BLaER1 (cell line): ENCODE measurements around the gene MEGF11.
A peak's percentile ranks its signal among the peaks of the same experiment; 100 is the strongest.

Experiments
- H3K27ac ChIP-seq: shearing (Covaris generic); formaldehyde crosslinking; 2 replicates; pipeline ENCODE4 v1.8.1; 2022
- H3K27me3 ChIP-seq: shearing (Covaris generic); formaldehyde crosslinking; 2 replicates; pipeline ENCODE4 v1.8.1; 2022
- H3K36me3 ChIP-seq: shearing (Covaris generic); formaldehyde crosslinking; 2 replicates; pipeline ENCODE4 v1.8.1; 2022
- H3K4me1 ChIP-seq: shearing (Covaris generic); formaldehyde crosslinking; 2 replicates; pipeline ENCODE4 v1.8.1; 2022
- H3K4me2 ChIP-seq: shearing (Covaris generic); formaldehyde crosslinking; 2 replicates; pipeline ENCODE4 v1.8.1; 2022
- H3K4me3 ChIP-seq: shearing (Covaris generic); formaldehyde crosslinking; 2 replicates; pipeline ENCODE4 v1.8.1; 2022
- H3K9ac ChIP-seq: shearing (Covaris generic); formaldehyde crosslinking; 2 replicates; pipeline ENCODE4 v1.8.1; 2022
- H3K9me3 ChIP-seq: shearing (Covaris generic); formaldehyde crosslinking; 2 replicates; pipeline ENCODE4 v1.8.1; 2022
- H4K20me1 ChIP-seq: shearing (Covaris generic); formaldehyde crosslinking; 2 replicates; pipeline ENCODE4 v1.8.1; 2022
- Cebpa-rat ChIP-seq: shearing (Covaris generic); IDR thresholded peaks from 2 replicates; pipeline ENCODE4 v1.8.1; 2022

Gene MEGF11

GRCh38 chr15:66138096-66138783 is 115.3 kb downstream of the MEGF11 start:
- Histone ChIP-seq H3K9me3 (no peaks in the 10 kb centered on the region), H3K4me3 (no peak overlapping the region), H3K9ac (no peak overlapping the region), H3K27ac (no peak overlapping the region), H3K36me3 (no peaks in the 10 kb centered on the region), H4K20me1 (no peaks in the 10 kb centered on the region), H3K4me1 (peaks cover 6% of the 10 kb centered on the region), H3K4me2 (no peak overlapping the region), H3K27me3 (no peaks in the 10 kb centered on the region)
- no peak for TF ChIP-seq Cebpa-rat

GRCh38 chr15:66136948-66137347 is 116.6 kb downstream of the MEGF11 start:
- peak; percentile 22; the same call in 1 of the 2 replicates for TF ChIP-seq Cebpa-rat
- H3K4me1 ChIP-seq = peaks cover 10% of the 10 kb centered on the region
- no peak overlapping the region for H3K4me3 ChIP-seq
- H3K27ac ChIP-seq = no peak overlapping the region
- no peaks in the 10 kb centered on the region for H3K9me3 ChIP-seq
- no peaks in the 10 kb centered on the region for H3K27me3 ChIP-seq
- no peak overlapping the region for H3K9ac ChIP-seq
- no peaks in the 10 kb centered on the region for H3K36me3 ChIP-seq
- H3K4me2 ChIP-seq = no peak overlapping the region
- H4K20me1 ChIP-seq = no peaks in the 10 kb centered on the region

- Histone ChIP-seq H4K20me1 (no peaks in the 10 kb centered on the region), H3K4me1 (peaks cover 22% of the 10 kb centered on the region), H3K4me3 (no peak overlapping the region), H3K27ac (no peak overlapping the region), H3K27me3 (no peaks in the 10 kb centered on the region), H3K9me3 (no peaks in the 10 kb centered on the region), H3K36me3 (no peaks in the 10 kb centered on the region), H3K4me2 (peak overlapping the region; percentile 26; the same call in 1 of the 2 replicates), H3K9ac (no peak overlapping the region)
- no peak for TF ChIP-seq Cebpa-rat
These were observed 117.9 kb downstream of the MEGF11 start for GRCh38 chr15:66135664-66136063.

- no peak overlapping the region for H3K4me2 ChIP-seq
- H3K9ac ChIP-seq = no peak overlapping the region
- H3K9me3 ChIP-seq = no peaks in the 10 kb centered on the region
- no peaks in the 10 kb centered on the region for H4K20me1 ChIP-seq
- H3K27ac ChIP-seq = no peak overlapping the region
- no peaks in the 10 kb centered on the region for H3K27me3 ChIP-seq
- H3K36me3 ChIP-seq = no peaks in the 10 kb centered on the region
- H3K4me1 ChIP-seq = peaks cover 30% of the 10 kb centered on the region
- TF ChIP-seq Cebpa-rat = no peak
- H3K4me3 ChIP-seq = no peak overlapping the region
These were observed 119.3 kb downstream of the MEGF11 start for GRCh38 chr15:66134284-66134683.

- no peaks in the 10 kb centered on the region for H3K9me3 ChIP-seq
- no peaks in the 10 kb centered on the region for H3K36me3 ChIP-seq
- H3K27ac ChIP-seq = no peak overlapping the region
- no peaks in the 10 kb centered on the region for H3K27me3 ChIP-seq
- no peak overlapping the region for H3K9ac ChIP-seq
- TF ChIP-seq Cebpa-rat = no peak
- no peak overlapping the region for H3K4me2 ChIP-seq
- H3K4me3 ChIP-seq = no peak overlapping the region
- no peaks in the 10 kb centered on the region for H4K20me1 ChIP-seq
- H3K4me1 ChIP-seq = peaks cover 33% of the 10 kb centered on the region
These were observed 120.2 kb downstream of the MEGF11 start for GRCh38 chr15:66133247-66133885.

GRCh38 chr15:66132251-66132816 is 121.2 kb downstream of the MEGF11 start:
- Histone ChIP-seq H3K4me2 (peak overlapping the region; percentile 45), H3K4me3 (no peak overlapping the region), H3K9me3 (no peaks in the 10 kb centered on the region), H3K27ac (no peak overlapping the region), H3K36me3 (no peaks in the 10 kb centered on the region), H3K27me3 (no peaks in the 10 kb centered on the region), H4K20me1 (no peaks in the 10 kb centered on the region), H3K9ac (no peak overlapping the region), H3K4me1 (peaks cover 43% of the 10 kb centered on the region)
- no peak for TF ChIP-seq Cebpa-rat

GRCh38 chr15:66131831-66132230 is 121.7 kb downstream of the MEGF11 start:
- peak overlapping the region; percentile 45 for H3K4me2 ChIP-seq
- no peak for TF ChIP-seq Cebpa-rat
- no peak overlapping the region for H3K27ac ChIP-seq
- no peak overlapping the region for H3K9ac ChIP-seq
- H4K20me1 ChIP-seq = no peaks in the 10 kb centered on the region
- H3K9me3 ChIP-seq = no peaks in the 10 kb centered on the region
- no peaks in the 10 kb centered on the region for H3K36me3 ChIP-seq
- H3K4me1 ChIP-seq = peaks cover 48% of the 10 kb centered on the region
- H3K4me3 ChIP-seq = no peak overlapping the region
- no peaks in the 10 kb centered on the region for H3K27me3 ChIP-seq

GRCh38 chr15:66131200-66131599 is 122.3 kb downstream of the MEGF11 start:
- Histone ChIP-seq H3K9me3 (no peaks in the 10 kb centered on the region), H4K20me1 (no peaks in the 10 kb centered on the region), H3K4me3 (no peak overlapping the region), H3K4me2 (peak overlapping the region; percentile 45), H3K36me3 (no peaks in the 10 kb centered on the region), H3K27ac (no peak overlapping the region), H3K9ac (no peak overlapping the region), H3K4me1 (peaks cover 54% of the 10 kb centered on the region), H3K27me3 (no peaks in the 10 kb centered on the region)
- no peak for TF ChIP-seq Cebpa-rat

GRCh38 chr15:66130496-66131034 is 123.0 kb downstream of the MEGF11 start:
- Histone ChIP-seq H3K4me1 (peaks cover 60% of the 10 kb centered on the region), H3K9ac (no peak overlapping the region), H3K36me3 (no peaks in the 10 kb centered on the region), H4K20me1 (no peaks in the 10 kb centered on the region), H3K4me3 (no peak overlapping the region), H3K9me3 (no peaks in the 10 kb centered on the region), H3K4me2 (peak overlapping the region; percentile 45), H3K27me3 (no peaks in the 10 kb centered on the region), H3K27ac (no peak overlapping the region)
- no peak for TF ChIP-seq Cebpa-rat

- Histone ChIP-seq H3K9me3 (no peaks in the 10 kb centered on the region), H3K27me3 (no peaks in the 10 kb centered on the region), H3K4me2 (no peak overlapping the region), H3K4me3 (no peak overlapping the region), H3K27ac (no peak overlapping the region), H4K20me1 (no peaks in the 10 kb centered on the region), H3K9ac (no peak overlapping the region), H3K36me3 (no peaks in the 10 kb centered on the region), H3K4me1 (peaks cover 64% of the 10 kb centered on the region)
- no peak for TF ChIP-seq Cebpa-rat
These were observed 124.0 kb downstream of the MEGF11 start for GRCh38 chr15:66129586-66129985.
